Kidney (tissue), 14 donors: ENCODE measurements around the gene CLDN9. TPM values are rescaled to one million over a fixed set of nuclear protein-coding genes. Genes with fewer than 3 reads are reported as not detected.
"Not testable (repeated sequence)": the region's sequence is repeated elsewhere in the genome, so short reads cannot be mapped to it uniquely, and the experiment has no call there.

ENCODE experiments used
- DNase-seq, 5 donors: peaks; one replicate each; pipeline ENCODE4 v3.0.0-alpha.2; 2013 to 2020
- FAIRE-seq: peaks from 2 replicates; lab custom pipeline; 2012; peaks lifted over from hg19 to GRCh38; lab: Jason Lieb, UNC
- H3K27ac ChIP-seq, 2 donors: one replicate each; pipeline ENCODE4 v1.7.0; 2013; ENCODE audit warnings: low read depth in 2 of 2, low read length in 2 of 2, inconsistent platforms in 1 of 2
- H3K27me3 ChIP-seq: one replicate; pipeline ENCODE4 v1.7.1; 2013; ENCODE audit warnings: low read length, inconsistent platforms; ENCODE audit not compliant: control insufficient read depth, insufficient read depth
- H3K36me3 ChIP-seq, 3 donors: one replicate each; pipeline versions ENCODE4 v1.7.0 to v1.7.1; 2013; ENCODE audit warnings: low read length in 3 of 3, control low read depth in 1 of 3, inconsistent platforms in 1 of 3; ENCODE audit not compliant: insufficient read depth in 3 of 3, control insufficient read depth in 2 of 3
- H3K4me1 ChIP-seq, 3 donors: one replicate each; pipeline versions ENCODE4 v1.7.0 to v1.7.1; 2013; ENCODE audit warnings: low read length in 3 of 3, inconsistent platforms in 1 of 3, low read depth in 1 of 3; ENCODE audit not compliant: control insufficient read depth in 2 of 3, insufficient read depth in 2 of 3
- H3K4me3 ChIP-seq, 3 donors: one replicate each; pipeline versions ENCODE4 v1.7.0 to v1.8.1; 2013; ENCODE audit warnings: low read length in 3 of 3, control low read depth in 1 of 3, inconsistent platforms in 1 of 3
- H3K9ac ChIP-seq, 3 donors: one replicate each; pipeline versions ENCODE4 v1.7.0 to v1.7.1; 2013; ENCODE audit warnings: low read length in 3 of 3, control low read depth in 1 of 3, inconsistent platforms in 1 of 3
- H3K9me3 ChIP-seq, 3 donors: one replicate each; pipeline versions ENCODE4 v1.7.0 to v1.7.1; 2013; ENCODE audit warnings: low read length in 3 of 3, control low read depth in 1 of 3, inconsistent platforms in 1 of 3; ENCODE audit not compliant: control insufficient read depth in 2 of 3, insufficient read depth in 1 of 3
- CTCF ChIP-seq: IDR thresholded peaks from 3 replicates; pipeline ENCODE4 v1.5.1; 2012; ENCODE audit warnings: mild to moderate bottlenecking, moderate library complexity, borderline replicate concordance; ENCODE audit not compliant: insufficient read depth; ENCODE audit errors: extremely low read depth
- intact Hi-C: fragments of 100-400 bp; cut with DNase I; formaldehyde crosslinking; loops from one replicate; pipeline ENCODE4 v1.11.1; 2022
- polyA plus RNA-seq: library from polyadenylated mRNA; stranded (reverse); fragments of 350-450 nt; fragmentation: Illumina TruSeq; extraction: RNeasy Lipid Tissue Mini Kit (QIAGEN cat#74804); gene quantifications from one replicate; pipeline ENCODE4 v1.2.3, GENCODE V29; 2014; ENCODE audit warnings: low read depth, low replicate concordance; ENCODE audit not compliant: insufficient read depth
- total RNA-seq: library from RNA; stranded (reverse); fragmentation: NEBNext Ultra II Directional; extraction: Animal tissue kit (Norgen Biotek cat#: 25700); gene quantifications from one replicate; pipeline ENCODE4 v1.2.1, GENCODE V29; 2021
- donor health status: control.
- donor health status: control.
- donor health status: control.
- donor health status: control.
- donor health status: control.
- donor health status: DM: yes; HTN: yes; CAD: no.
- donor health status: Normal renal cell carcinoma (clear cell type).

Gene CLDN9
- total and polyA plus RNA-seq, 2 donors from 2014 or later = 0.60 TPM; not detected in 1

DNA sequence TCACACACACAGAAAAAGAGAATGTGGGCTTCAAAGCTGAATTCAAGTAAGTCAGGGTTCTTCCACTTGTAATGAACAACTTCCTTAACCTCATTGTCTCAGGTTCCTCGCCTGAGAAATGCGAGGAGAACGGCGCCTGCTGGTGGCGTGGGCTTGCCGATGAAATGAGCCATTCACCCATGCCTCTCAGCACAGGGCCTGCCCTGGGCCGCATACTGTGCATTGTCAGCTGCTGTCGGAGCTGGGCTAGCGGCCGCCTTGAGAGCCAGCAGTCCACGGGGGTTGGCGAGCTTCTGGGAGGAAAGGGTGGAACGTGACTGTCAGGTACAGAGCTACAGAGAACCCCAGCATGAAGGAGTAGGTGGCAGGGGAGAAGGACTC is 40.6 kb downstream of the CLDN9 start:
- H3K4me1 ChIP-seq, H3K4me3 ChIP-seq, H3K27me3 ChIP-seq, H3K36me3 ChIP-seq, H3K9ac ChIP-seq, intact Hi-C loops, H3K27ac ChIP-seq, H3K9me3 ChIP-seq, DNase-seq, FAIRE-seq: not testable (repeated sequence)

GRCh38 chr16:3054965-3055733 is 42.4 kb downstream of the CLDN9 start:
- no peak overlapping the region for H3K9ac ChIP-seq
- intact Hi-C loops = no loop called here
- no peaks in the 10 kb centered on the region for H3K27me3 ChIP-seq
- no peak overlapping the region for H3K4me3 ChIP-seq
- H3K4me1 ChIP-seq = peaks cover 0 to 7% (median 2%) of the 10 kb centered on the region in 3 donors
- FAIRE-seq = no peak
- no peak for DNase-seq
- TF ChIP-seq CTCF = no peak
- no peaks in the 10 kb centered on the region for H3K9me3 ChIP-seq
- H3K27ac ChIP-seq = no peak overlapping the region
- no peaks in the 10 kb centered on the region for H3K36me3 ChIP-seq

GRCh38 chr16:3055734-3056115 is 43.0 kb downstream of the CLDN9 start:
- H3K27me3 ChIP-seq, intact Hi-C loops, H3K27ac ChIP-seq, FAIRE-seq, H3K9ac ChIP-seq, H3K4me1 ChIP-seq, DNase-seq, H3K36me3 ChIP-seq, H3K4me3 ChIP-seq, H3K9me3 ChIP-seq: not testable (repeated sequence)

- H3K4me3 ChIP-seq = no peak overlapping the region
- no peaks in the 10 kb centered on the region for H3K36me3 ChIP-seq
- H3K9ac ChIP-seq = no peak overlapping the region
- H3K4me1 ChIP-seq = peaks cover 0 to 7% (median 3%) of the 10 kb centered on the region in 3 donors
- intact Hi-C loops = no loop called here
- H3K27me3 ChIP-seq = no peaks in the 10 kb centered on the region
- FAIRE-seq (no peak), DNase-seq (peak in 1 of 5 donors; percentile 52)
- no peak overlapping the region for H3K27ac ChIP-seq
- TF ChIP-seq CTCF = no peak
- H3K9me3 ChIP-seq = no peaks in the 10 kb centered on the region
Observed at GRCh38 chr16:3056336-3057180, 43.8 kb downstream of the CLDN9 start.
